ENCODE results near the gene PLB1. TPM values are rescaled to one million over a fixed set of nuclear protein-coding genes. Genes with fewer than 3 reads are reported as not detected.

PLB1 gene
- total RNA-seq, 1 donor from 2014 or later, result 0.20 TPM

DNA sequence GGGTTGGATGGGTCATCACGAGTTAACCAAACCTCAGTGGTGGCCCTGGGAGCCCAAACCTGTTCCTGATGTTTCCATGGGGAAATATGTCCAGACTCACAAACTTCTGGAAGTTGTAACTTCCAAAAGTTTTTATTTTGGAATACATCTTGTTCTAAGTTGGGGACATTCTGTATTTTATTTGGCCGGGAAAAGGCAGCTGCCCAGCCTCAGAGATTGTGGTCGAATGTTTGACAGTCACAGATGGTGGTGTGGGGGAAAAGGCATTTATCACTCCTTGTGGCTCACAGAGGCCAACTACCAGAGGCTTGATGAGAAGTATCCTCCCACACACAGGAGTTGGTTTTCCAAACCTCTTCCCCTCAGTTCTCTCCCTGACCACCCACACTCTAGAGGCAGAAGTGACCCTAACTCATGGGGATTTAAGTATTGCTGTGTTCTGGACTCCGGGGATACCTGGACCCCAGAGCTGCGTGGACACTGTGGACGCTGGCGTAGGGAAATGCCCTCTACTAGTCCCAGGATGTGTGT lies 131.1 kb downstream of the PLB1 start:
- no peak for DNase-seq (ENCODE audit: low read depth in 2 of 2)

DNA sequence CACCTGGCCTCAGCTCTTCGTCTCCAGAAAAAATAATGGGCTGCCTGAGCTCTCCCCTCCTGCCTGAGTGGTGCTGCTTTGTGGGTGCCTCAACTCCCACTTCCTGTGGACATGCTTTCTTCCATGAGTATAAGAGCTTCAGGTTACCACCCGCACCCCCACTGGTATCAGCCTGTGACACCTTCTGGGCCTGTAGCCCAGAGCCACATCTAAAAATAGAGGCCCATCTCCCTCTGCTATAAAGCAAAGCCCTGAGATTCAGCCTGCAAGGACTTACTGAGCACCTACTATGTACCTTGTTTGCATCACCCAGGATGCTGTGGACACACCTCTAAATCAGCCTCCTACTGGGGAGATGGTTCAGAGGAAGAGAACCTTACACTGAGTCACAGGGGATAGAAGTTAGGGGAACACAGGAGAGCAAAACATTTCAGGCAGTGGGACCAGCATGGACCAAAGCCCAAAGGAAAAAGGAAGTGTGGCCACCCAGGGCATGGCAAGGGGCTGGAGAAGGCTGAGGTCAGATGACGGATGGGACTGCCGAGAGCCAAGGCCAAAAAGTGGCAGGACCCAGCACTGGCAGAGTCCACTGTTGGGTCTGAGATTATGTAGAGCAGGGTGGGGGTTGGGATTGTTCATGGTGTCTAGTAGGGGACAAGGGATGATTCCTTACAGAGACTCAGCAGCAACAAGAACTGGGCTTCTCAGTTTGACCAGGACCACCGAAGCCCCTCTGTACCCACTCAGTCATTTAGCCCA lies 132.0 kb downstream of the PLB1 start:
- DNase-seq (ENCODE audit: low read depth in 2 of 2), result no peak

DNA sequence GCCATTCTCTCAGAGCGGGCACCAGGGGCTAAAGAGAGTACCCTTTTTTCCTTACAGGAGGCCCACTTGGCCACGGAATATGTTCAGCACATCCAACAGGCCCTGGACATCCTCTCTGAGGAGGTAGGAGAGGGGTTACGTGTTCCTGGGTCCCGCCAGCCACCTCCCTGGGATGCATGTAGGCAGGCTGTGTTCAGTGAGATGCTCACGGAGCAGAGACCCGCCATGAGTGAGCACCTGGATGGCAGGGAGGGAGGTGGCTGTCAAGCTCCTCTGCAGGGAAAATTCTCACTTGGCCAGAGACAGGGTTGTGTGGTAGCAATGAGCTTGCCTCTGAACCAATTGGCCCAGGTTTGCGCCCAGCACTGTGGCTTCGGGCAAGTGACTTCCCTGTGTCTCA lies 132.6 kb downstream of the PLB1 start:
- DNase-seq (ENCODE audit: low read depth in 2 of 2), result no peak

DNA sequence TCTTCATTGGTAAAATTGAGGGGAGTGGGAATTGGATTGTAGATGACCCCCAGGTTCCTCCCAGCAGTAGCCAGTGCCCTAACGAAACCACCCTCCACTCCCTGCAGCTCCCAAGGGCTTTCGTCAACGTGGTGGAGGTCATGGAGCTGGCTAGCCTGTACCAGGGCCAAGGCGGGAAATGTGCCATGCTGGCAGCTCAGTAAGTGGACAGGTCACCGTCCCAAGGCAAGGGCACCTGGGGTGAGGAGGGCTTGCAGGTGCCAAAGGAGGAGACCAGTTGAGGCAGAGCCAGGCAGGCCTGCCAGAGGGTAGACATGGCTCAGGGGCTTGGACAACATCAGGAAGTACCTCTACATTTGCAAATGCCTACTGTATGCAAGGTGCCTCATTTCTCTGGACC lies 133.1 kb downstream of the PLB1 start:
- no peak for DNase-seq (ENCODE audit: low read depth in 2 of 2)

DNA sequence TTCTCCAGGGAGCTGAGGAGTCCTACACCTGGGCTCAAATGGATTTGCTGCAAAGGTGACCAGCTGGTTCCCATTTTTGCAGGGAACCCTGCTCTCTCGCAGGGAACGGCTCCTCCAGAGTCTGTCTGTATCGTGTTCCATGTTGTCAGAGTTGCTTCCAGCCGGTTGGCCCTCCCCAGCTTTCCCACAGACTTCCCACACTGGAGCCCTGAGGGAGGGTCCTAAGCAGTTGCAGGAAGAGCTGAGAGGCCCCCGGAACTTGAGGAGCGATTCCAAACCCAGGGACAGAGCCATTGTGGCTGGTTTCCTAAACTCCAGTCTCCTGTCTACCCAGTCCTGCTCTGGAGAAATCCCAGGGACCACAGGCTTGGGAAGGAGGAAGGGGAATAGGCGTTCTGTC lies 134.1 kb downstream of the PLB1 start:
- DNase-seq (ENCODE audit: low read depth in 2 of 2), result no peak

DNA sequence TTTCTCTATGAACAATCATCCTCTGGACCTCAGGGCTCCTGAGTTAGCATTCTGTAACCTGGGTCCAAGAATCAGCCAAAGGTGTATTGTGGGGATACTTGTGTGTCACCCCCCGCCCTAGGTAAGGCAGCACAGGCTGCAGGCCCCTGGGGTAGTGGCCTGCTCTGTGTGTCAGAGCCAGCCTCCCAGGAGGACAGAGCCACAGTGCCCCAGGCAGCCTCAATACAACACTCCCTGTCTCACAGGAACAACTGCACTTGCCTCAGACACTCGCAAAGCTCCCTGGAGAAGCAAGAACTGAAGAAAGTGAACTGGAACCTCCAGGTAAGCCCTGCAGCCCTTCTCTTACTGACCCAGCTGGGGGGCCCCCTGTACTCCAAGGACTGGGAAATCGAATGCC lies 134.5 kb downstream of the PLB1 start:
- no peak for DNase-seq (ENCODE audit: low read depth in 2 of 2)

DNA sequence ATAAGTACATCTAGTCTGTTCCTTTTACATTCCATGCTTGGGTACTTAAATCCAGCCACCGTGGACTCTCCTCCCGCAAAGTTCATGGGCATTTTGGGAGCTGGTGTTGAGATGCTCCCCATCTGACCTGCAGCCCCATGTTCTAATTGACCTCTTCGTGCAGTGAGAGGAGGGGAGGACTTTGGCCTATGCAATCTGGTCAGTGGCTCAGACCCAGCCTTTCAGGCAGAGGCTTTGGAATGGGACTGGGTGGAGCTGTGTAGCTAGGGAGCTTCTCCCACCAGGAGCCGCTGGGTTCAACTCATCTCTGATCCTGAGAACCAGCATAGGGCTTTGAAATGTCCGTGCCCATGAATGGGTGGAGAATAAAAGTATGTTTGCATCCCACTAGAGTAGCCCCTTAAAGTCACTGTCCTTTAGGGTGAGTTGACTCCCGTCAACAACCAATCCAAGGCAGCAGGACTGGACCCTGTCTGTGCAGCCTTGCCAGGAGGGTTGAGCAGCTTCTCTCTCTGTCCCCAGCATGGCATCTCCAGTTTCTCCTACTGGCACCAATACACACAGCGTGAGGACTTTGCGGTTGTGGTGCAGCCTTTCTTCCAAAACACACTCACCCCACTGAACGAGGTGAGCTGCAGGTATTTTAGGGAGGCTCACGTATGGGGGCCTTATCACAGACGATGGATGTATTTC lies 135.8 kb downstream of the PLB1 start:
- DNase-seq (ENCODE audit: low read depth in 2 of 2), result no peak

DNA sequence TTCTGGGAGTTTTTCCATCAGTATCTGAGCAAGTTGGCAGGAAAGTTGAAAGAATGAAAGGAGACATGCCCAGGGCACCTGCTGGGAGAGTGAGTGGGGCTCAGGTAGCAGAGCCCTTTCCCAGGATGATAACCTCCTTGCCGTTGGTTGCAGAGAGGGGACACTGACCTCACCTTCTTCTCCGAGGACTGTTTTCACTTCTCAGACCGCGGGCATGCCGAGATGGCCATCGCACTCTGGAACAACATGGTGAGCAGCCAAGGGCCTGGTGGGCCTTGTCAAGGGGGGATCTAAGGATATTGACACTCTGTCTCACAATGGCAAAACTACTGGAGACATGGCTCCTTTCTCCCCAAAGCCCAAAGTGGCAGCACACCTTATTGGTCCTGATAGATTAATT lies 136.9 kb downstream of the PLB1 start:
- no peak for DNase-seq (ENCODE audit: low read depth in 2 of 2)

DNA sequence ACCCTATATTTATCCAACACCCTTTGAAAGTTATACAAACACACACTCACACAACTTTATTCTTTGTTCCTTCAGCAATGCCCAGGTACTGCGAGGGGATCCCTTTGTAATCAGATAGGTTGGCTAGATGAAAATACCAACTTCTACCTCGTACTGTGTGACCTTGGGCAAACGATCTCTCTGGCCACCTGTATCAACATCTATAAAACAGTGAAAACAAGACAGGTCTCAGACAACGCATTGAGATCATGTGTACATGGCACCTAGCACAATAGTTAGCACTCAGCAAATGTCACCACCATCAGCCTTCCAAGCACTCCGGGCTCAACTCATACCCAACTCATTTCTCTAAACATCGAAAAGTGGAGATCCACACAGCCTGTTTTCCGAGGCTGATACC lies 137.3 kb downstream of the PLB1 start:
- DNase-seq (ENCODE audit: low read depth in 2 of 2), result no peak

DNA sequence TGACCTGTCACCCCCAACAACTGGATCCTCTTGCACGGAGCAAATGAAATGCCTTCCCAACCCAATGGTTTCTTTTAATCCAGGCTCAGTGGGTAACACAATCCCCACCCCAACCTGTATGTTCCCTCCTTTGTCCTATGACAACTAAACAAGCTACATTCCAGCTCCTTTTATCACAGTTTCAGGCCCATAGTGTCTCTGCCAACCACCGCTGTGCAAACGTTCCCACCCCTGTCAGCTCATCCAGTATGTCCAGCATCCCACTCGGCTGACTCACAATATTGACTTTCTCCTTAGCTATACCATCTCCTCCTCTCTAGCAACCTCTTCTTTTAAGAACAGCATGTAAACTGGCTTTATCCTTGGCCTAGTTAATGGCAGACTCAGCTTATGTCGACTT lies 137.9 kb downstream of the PLB1 start:
- DNase-seq (ENCODE audit: low read depth in 2 of 2), result no peak

DNA sequence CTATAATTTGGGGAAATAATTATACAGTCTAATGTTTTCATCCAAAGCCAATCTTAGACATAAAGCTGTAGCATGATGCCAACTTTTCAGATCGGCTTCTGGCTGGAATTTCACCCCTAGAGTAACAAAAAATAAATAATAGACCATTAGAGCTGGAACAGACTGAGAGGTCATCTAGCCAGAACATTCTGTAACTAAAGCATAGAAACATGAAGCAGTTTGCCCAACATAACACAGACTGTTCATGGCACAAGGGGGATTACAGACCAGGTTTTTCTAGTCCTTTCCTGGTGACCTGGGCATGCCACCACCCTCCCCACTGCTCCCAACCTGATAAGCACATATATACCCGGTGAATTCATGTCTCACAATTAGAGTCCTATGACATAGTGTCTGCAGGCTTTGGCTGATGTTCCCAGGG lies 139.3 kb downstream of the PLB1 start:
- peak in 1 of 2 donors; percentile 42 for DNase-seq (ENCODE audit: low read depth in 2 of 2)

DNA sequence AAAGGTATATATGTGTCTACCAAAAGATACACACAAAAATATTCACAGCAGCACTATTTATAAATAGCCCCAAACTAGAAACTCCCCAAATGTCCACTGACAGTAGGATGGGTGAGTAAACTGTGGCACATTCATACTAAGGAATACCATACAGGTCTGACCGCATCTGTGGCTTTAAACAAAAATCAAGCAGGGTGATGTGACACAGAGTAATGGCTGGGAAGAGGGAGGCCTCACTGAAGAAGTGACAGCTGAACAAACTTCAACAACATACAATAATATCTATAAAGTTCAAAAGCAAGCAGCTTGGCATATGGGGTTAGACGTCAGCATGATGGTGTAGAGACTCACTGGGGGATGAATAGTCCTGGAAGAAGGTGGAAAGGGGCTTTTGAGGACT lies 140.6 kb downstream of the PLB1 start:
- DNase-seq (ENCODE audit: low read depth in 2 of 2), result no peak

DNA sequence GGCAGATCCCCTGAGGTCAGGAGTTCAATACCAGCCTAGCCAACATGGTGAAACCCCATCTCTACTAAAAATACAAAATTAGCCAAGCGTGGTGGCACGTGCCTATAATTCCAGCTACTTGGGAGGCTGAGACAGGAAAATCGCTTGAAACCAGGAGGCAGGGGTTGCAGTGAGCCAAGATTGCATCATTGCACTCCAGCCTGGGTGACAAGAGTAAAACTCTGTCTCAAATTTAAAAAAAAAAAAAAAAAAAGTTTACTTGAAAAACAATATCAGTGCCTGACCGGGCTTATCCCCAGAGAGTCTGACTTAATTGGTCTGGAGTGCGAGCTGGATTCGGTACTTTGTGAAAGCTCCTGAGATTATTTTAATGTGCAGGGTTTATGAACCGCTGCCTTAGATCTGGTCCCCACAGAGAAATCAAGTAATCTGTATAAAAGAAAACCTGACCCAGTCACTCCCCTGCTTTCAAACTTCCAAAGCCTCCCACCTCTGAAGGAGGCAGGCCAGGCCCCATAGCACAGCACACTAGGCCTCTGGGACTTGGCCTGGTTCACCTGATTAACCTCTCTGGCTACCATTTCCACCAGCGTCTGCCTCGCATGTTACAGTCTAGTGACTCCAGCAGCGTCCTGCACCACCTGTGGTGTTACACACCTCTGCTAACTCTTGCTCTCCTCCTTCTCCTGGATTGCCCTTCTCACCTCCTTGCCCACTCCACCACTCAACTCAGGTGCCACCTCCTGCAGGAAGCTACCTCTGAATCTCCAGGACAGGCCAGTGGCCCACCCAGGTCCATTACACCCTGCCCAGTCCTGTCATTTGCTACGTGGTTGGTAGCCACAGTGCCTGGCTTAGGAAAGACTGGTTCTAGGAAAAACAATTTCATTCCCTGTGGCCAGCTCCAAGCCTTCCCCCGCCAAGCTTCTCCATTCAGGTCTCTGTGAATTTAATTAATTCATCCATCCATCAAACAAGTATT lies 141.5 kb downstream of the PLB1 start:
- DNase-seq (ENCODE audit: low read depth in 2 of 2), result no peak

DNA sequence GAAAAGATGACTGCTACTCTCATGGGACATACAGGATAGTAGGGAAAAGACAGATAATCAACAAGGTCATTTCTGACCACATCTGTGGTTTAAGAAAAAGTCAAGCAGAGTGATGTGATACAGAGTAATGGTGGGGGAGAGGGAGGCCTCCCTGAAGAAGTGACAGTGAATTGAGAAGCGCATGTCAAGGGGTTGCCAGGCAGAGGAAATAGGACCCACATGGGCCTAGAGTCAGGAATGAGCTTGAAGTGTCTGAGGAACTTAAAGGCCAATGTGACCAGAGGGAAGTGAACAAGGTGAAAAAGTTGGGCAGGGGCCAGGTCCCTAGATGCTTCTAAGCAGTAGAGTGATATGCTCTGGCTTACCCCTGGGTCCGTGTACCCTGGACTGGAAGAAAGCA lies 142.2 kb downstream of the PLB1 start:
- DNase-seq (ENCODE audit: low read depth in 2 of 2), result no peak

DNA sequence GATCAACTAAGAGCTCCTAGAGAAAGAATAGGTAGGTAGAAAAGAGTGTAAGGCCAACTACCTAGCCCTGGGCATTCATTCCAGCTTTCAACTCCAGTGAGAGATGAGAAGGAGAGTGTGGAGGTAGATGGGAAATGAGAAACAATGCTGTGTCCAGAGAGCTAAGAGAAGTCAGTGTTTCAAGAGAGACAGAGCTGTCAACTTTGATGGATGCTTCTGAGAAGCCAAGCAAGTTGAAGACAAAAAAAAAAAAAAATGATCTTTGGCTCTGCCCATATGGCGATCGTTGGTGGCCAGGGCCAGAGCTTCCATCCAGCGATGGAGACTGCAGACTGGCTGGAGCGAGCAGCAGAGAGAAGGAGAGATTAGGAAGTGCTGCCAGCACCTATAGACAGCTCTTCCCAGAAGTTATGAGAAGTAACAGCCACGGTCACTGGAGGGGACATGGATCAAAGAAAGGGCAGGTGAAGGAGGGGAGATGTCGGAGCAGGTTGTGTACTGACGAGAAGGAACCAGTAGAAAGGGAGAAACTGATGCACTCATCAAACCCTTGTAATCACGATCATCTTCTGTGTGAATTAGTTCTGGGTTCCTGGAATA lies 143.3 kb downstream of the PLB1 start:
- no peak for DNase-seq (ENCODE audit: low read depth in 2 of 2)

DNA sequence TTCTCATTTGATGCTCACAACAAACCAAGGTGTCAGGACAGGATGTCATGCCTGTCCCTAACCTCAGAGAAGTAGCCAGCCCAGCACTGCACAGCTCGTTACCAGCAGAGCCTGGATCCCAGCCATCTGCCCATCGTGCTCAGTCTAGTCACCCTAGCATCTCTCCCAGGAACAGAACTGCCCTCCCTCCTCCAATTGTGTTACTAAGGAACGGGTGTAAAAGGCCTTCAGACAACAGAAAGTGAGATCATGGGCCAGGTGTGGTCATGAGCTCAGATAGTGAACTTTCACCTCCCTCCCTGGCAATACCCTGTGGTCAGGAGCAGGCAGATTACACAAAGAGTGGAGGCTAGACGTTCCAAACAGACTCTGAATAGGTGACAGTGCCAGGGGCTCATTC lies 144.0 kb downstream of the PLB1 start:
- no peak for DNase-seq (ENCODE audit: low read depth in 2 of 2)

DNA sequence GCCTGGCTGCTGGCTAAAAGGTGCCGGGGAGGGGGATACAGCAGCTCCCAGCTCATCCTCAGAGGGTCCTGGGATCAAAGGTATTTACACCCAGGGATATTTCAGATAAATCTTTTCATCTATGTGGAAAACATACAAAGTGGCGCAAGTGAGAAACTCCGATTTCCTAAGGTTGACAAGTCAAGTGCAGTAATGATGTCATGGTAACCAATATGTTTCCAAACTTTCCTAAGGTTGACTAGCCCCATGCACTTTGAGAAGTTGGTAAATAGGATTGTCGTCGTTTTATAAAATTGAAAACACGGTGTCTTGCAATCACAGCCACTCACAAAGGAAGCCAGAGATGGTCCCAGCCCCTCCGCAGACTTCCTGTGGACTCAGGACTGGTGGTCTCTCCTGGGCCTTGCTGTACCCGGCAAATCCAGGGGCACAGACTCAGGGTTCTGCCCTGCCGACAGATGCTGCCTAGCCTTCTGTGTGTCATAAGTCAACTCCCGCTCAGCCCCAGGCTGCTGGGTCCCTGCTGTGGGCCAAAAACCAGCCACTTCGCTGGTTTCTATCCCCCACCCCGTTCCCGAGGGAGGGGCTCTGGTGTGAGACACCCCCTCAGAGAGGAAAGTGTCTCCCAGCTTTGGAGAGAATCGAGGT lies 144.5 kb downstream of the PLB1 start:
- DNase-seq (ENCODE audit: low read depth in 2 of 2), result no peak

DNA sequence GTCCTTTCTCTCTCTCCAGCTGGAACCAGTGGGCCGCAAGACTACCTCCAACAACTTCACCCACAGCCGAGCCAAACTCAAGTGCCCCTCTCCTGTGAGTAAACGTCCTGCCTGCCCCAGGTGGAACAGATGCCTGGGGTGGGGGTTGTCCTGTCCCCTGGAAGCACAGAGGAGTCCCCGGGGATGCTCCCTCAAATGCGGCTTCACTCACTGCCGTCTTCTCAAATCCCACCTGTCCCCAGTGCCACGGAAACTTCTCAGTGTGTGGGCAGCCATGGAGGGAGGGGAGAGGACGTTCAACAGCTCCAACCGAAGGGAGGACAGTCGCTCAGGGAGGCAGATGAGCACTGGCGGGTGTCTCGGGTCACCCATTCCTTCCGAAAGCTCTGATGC lies 145.0 kb downstream of the PLB1 start:
- DNase-seq (ENCODE audit: low read depth in 2 of 2), result no peak

DNA sequence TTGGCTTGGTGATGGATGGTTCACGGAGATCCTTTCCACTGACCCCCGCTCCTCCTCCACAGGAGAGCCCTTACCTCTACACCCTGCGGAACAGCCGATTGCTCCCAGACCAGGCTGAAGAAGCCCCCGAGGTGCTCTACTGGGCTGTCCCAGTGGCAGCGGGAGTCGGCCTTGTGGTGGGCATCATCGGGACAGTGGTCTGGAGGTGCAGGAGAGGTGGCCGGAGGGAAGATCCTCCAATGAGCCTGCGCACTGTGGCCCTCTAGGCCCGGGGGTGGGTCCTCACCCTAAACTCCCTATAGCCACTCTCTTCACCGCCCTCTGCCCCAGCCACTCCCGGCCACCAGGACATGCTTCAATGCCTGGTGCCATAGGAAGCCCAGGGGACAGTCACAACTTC lies 146.9 kb downstream of the PLB1 start:
- DNase-seq (ENCODE audit: low read depth in 2 of 2), result no peak

DNA sequence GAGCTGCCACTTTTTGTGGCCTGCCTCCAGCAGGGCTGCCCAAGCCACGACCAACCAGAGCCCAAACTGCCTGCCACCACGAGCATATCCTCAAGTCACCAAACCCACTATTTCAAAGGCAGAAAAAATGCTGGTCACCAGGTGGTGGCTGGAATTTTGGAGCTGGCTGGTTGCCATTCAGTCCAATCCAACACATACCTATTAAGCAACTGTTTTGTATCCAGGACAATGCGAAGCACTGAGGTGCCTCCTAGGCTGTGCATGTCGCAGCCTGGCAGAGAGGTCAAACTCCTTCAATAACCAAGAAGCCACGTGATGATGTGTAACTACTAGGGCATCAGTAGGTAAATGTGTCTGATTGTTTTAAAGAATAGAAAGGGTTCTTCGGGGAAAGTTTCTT lies 147.5 kb downstream of the PLB1 start:
- DNase-seq (ENCODE audit: low read depth in 2 of 2), result no peak

DNA sequence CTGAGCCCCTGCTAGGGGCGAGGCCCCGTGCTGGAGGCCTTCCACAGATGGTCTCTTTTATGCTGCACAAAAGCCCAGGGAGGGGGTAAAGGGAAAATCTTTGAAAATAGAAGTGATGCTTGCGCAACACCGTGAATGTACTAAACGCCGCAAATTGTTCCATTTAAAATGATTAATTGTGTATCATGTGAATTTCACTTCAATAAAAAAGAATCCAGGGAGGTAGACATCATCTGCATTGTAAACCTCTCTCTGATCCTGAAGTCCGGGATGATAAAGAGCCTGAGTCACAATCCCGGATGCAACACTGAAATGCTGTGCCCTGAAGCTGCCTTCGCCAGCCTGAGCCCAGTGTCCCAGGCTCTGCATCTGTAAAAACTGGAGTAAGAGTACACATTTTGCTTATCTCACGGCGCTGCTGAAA lies 148.1 kb downstream of the PLB1 start:
- DNase-seq (ENCODE audit: low read depth in 2 of 2), result peak; percentile 29 to 80
